Neural progenitor cell (in vitro differentiated cells): ENCODE results near the gene PLCB1. TPM values are rescaled to one million over a fixed set of nuclear protein-coding genes. Genes with fewer than 3 reads are reported as not detected.

ENCODE experiments used
- DNase-seq: peaks from one replicate; pipeline ENCODE4 v3.0.0-alpha.2; 2016; ENCODE audit warnings: low spot score
- H2AFZ ChIP-seq: fragments of 200-600 bp; sonication (generic); replicated peaks from 2 replicates; pipeline ENCODE4 v1.6.1; 2016; ENCODE audit warnings: antibody characterized with exemption
- H3F3A ChIP-seq: fragments of 200-600 bp; sonication (generic); 2 replicates; pipeline ENCODE4 v1.6.1; 2016; ENCODE audit warnings: antibody characterized with exemption, low read depth
- H3K27ac ChIP-seq: fragments of 200-600 bp; sonication (generic); 2 replicates; pipeline ENCODE4 v1.5.1; 2016; ENCODE audit warnings: mild to moderate bottlenecking
- H3K27me3 ChIP-seq: fragments of 200-600 bp; sonication (generic); 2 replicates; pipeline ENCODE4 v1.6.1; 2016; ENCODE audit warnings: mild to moderate bottlenecking, moderate library complexity
- H3K36me3 ChIP-seq: fragments of 200-600 bp; sonication (generic); 2 replicates; pipeline ENCODE4 v1.5.1; 2016
- H3K4me1 ChIP-seq: fragments of 200-600 bp; sonication (generic); 2 replicates; pipeline ENCODE4 v1.6.1; 2016; ENCODE audit warnings: mixed run types
- H3K4me2 ChIP-seq: fragments of 200-600 bp; sonication (generic); 2 replicates; pipeline ENCODE4 v1.6.1; 2016
- H3K4me3 ChIP-seq: fragments of 200-600 bp; sonication (generic); 2 replicates; pipeline ENCODE4 v1.5.1; 2016
- H3K79me2 ChIP-seq: fragments of 200-600 bp; sonication (generic); 2 replicates; pipeline ENCODE4 v1.6.1; 2016; ENCODE audit warnings: low read depth
- H3K9ac ChIP-seq: fragments of 200-600 bp; sonication (generic); 2 replicates; pipeline ENCODE4 v1.6.1; 2016
- H3K9me3 ChIP-seq: fragments of 200-600 bp; sonication (generic); 2 replicates; pipeline ENCODE4 v1.5.1; 2016; ENCODE audit warnings: low read depth
- H4K20me1 ChIP-seq: fragments of 200-600 bp; sonication (generic); 2 replicates; pipeline ENCODE4 v1.6.1; 2016; ENCODE audit warnings: low read depth
- H3K27ac Mint-ChIP-seq: 3 replicates; pipeline ENCODE4 v1.8.0; 2021; ENCODE audit warnings: mixed read lengths
- H3K27me3 Mint-ChIP-seq: 2 replicates; pipeline ENCODE4 v1.8.0; 2022; ENCODE audit warnings: low read depth, mild to moderate bottlenecking, inconsistent platforms, moderate library complexity, mixed read lengths; ENCODE audit not compliant: insufficient read depth
- H3K36me3 Mint-ChIP-seq: 3 replicates; pipeline ENCODE4 v1.8.0; 2021; ENCODE audit warnings: mixed read lengths
- H3K4me1 Mint-ChIP-seq: 3 replicates; pipeline ENCODE4 v1.8.0; 2021; ENCODE audit warnings: mixed read lengths
- H3K4me3 Mint-ChIP-seq: 3 replicates; pipeline ENCODE4 v1.8.0; 2021; ENCODE audit warnings: mild to moderate bottlenecking, moderate library complexity, mixed read lengths
- H3K9me3 Mint-ChIP-seq: 3 replicates; pipeline ENCODE4 v1.8.0; 2020; ENCODE audit warnings: mixed read lengths
- CTCF ChIP-seq: fragments of 200-600 bp; sonication (generic); IDR thresholded peaks from 2 replicates; pipeline ENCODE4 v1.5.1; 2017; ENCODE audit warnings: antibody characterized with exemption, mild to moderate bottlenecking
- EZH2 ChIP-seq: fragments of 200-600 bp; sonication (generic); IDR thresholded peaks from 2 replicates; pipeline ENCODE4 v1.6.1; 2017; ENCODE audit warnings: antibody characterized with exemption, mild to moderate bottlenecking, moderate library complexity
- EZH2phosphoT487 ChIP-seq: fragments of 200-600 bp; sonication (generic); IDR thresholded peaks from 2 replicates; pipeline ENCODE4 v1.6.1; 2017; ENCODE audit warnings: antibody characterized with exemption
- total RNA-seq: library from RNA; depleted of rRNA; stranded (reverse); fragments of >200 nt; gene quantifications from 2 replicates; pipeline ENCODE4 v1.2.3, GENCODE V29; 2015; ENCODE audit warnings: low replicate concordance

PLCB1 gene
- total RNA-seq, 1 donor from 2014 or later: 30.2 TPM

GRCh38 chr20:8780915-8781314 lies 648.8 kb downstream of the PLCB1 start:
- no peak for TF ChIP-seq EZH2
- no peak for TF ChIP-seq EZH2phosphoT487
- no peak for TF ChIP-seq CTCF
- no peaks in the 10 kb centered on the region for H3F3A ChIP-seq
- no peaks in the 10 kb centered on the region for H3K27me3 Mint-ChIP-seq
- peaks cover 14% of the 10 kb centered on the region for H3K36me3 Mint-ChIP-seq
- no peak overlapping the region for H3K27ac ChIP-seq
- no peaks in the 10 kb centered on the region for H3K79me2 ChIP-seq
- H3K27me3 ChIP-seq: no peaks in the 10 kb centered on the region
- no peak overlapping the region for H3K9ac ChIP-seq
- no peak overlapping the region for H2AFZ ChIP-seq
- H3K4me2 ChIP-seq: no peak overlapping the region
- DNase-seq: no peak
- H3K36me3 ChIP-seq: no peaks in the 10 kb centered on the region
- H3K27ac Mint-ChIP-seq: peak overlapping the region; percentile 52
- H3K9me3 Mint-ChIP-seq: no peaks in the 10 kb centered on the region
- no peaks in the 10 kb centered on the region for H3K4me1 ChIP-seq
- H3K9me3 ChIP-seq: no peaks in the 10 kb centered on the region
- no peak overlapping the region for H3K4me3 ChIP-seq
- H3K4me1 Mint-ChIP-seq: peaks cover 9% of the 10 kb centered on the region
- no peaks in the 10 kb centered on the region for H4K20me1 ChIP-seq
- no peak overlapping the region for H3K4me3 Mint-ChIP-seq

GRCh38 chr20:8782804-8783203 lies 650.7 kb downstream of the PLCB1 start:
- no peak overlapping the region for H3K9ac ChIP-seq
- DNase-seq: no peak
- no peak overlapping the region for H3K27ac Mint-ChIP-seq
- H2AFZ ChIP-seq: no peak overlapping the region
- H3K27me3 Mint-ChIP-seq: no peaks in the 10 kb centered on the region
- H3K27me3 ChIP-seq: no peaks in the 10 kb centered on the region
- H3K4me3 Mint-ChIP-seq: no peak overlapping the region
- no peaks in the 10 kb centered on the region for H3K79me2 ChIP-seq
- no peaks in the 10 kb centered on the region for H4K20me1 ChIP-seq
- no peaks in the 10 kb centered on the region for H3K36me3 ChIP-seq
- H3K4me1 Mint-ChIP-seq: peaks cover 9% of the 10 kb centered on the region
- no peak overlapping the region for H3K4me2 ChIP-seq
- no peak overlapping the region for H3K4me3 ChIP-seq
- no peaks in the 10 kb centered on the region for H3F3A ChIP-seq
- no peaks in the 10 kb centered on the region for H3K9me3 Mint-ChIP-seq
- peaks cover 2% of the 10 kb centered on the region for H3K4me1 ChIP-seq
- H3K36me3 Mint-ChIP-seq: peaks cover 10% of the 10 kb centered on the region
- no peak overlapping the region for H3K27ac ChIP-seq
- H3K9me3 ChIP-seq: no peaks in the 10 kb centered on the region
- no peak for TF ChIP-seq EZH2phosphoT487
- TF ChIP-seq EZH2: no peak
- TF ChIP-seq CTCF: no peak

- H3F3A ChIP-seq: peaks cover 7% of the 10 kb centered on the region
- no peaks in the 10 kb centered on the region for H3K9me3 Mint-ChIP-seq
These were observed 651.7 kb downstream of the PLCB1 start for GRCh38 chr20:8783734-8784133.

More at GRCh38 chr20:8783734-8784133, 651.7 kb downstream of the PLCB1 start:
- Histone ChIP-seq H3K9me3 (no peaks in the 10 kb centered on the region), H3K4me1 (peaks cover 11% of the 10 kb centered on the region), H3K27me3 (no peaks in the 10 kb centered on the region), H3K36me3 (no peaks in the 10 kb centered on the region), H3K27ac (no peak overlapping the region), H3K4me3 (no peak overlapping the region), H4K20me1 (peaks cover 6% of the 10 kb centered on the region), H3K79me2 (no peaks in the 10 kb centered on the region), H3K4me2 (no peak overlapping the region), H3K9ac (no peak overlapping the region), H2AFZ (no peak overlapping the region)
- TF ChIP-seq CTCF: no peak
- no peak for TF ChIP-seq EZH2
- TF ChIP-seq EZH2phosphoT487: no peak
- Mint-ChIP-seq H3K27me3 (no peaks in the 10 kb centered on the region), H3K36me3 (peaks cover 6% of the 10 kb centered on the region), H3K4me3 (no peak overlapping the region), H3K4me1 (peaks cover 13% of the 10 kb centered on the region), H3K27ac (no peak overlapping the region)
- no peak for DNase-seq
